SU-DHL-6 (cell line): ENCODE measurements around the gene CDK3.

Experiments used
- EZH2phosphoT487 ChIP-seq: fragments of 200-600 bp; sonication (generic), shearing (Covaris generic); conservative IDR thresholded peaks from 2 replicates; pipeline ENCODE4 v1.6.1; 2018; ENCODE audit warnings: mild to moderate bottlenecking, antibody characterized with exemption, low read length, moderate library complexity, mixed read lengths
- TF ChIP-seq, protein P1 (sequence below): fragments of 200-600 bp; sonication (generic); IDR thresholded peaks from one replicate; pipeline ENCODE4 v1.5.1; 2017; ENCODE audit warnings: antibody characterized with exemption, mild to moderate bottlenecking, low read length, moderate library complexity; ENCODE audit not compliant: insufficient read depth, poor library complexity, severe bottlenecking

- TF ChIP-seq, protein P1, sequence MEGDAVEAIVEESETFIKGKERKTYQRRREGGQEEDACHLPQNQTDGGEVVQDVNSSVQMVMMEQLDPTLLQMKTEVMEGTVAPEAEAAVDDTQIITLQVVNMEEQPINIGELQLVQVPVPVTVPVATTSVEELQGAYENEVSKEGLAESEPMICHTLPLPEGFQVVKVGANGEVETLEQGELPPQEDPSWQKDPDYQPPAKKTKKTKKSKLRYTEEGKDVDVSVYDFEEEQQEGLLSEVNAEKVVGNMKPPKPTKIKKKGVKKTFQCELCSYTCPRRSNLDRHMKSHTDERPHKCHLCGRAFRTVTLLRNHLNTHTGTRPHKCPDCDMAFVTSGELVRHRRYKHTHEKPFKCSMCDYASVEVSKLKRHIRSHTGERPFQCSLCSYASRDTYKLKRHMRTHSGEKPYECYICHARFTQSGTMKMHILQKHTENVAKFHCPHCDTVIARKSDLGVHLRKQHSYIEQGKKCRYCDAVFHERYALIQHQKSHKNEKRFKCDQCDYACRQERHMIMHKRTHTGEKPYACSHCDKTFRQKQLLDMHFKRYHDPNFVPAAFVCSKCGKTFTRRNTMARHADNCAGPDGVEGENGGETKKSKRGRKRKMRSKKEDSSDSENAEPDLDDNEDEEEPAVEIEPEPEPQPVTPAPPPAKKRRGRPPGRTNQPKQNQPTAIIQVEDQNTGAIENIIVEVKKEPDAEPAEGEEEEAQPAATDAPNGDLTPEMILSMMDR: no peak
- TF ChIP-seq EZH2phosphoT487: no peak
Observed at GRCh38 chr17:76008630-76009425, 8.2 kb downstream of the CDK3 start.
